ENCODE data around the gene SMARCAD1.
"Not testable (repeated sequence)": the region's sequence is repeated elsewhere in the genome, so short reads cannot be mapped to it uniquely, and the experiment has no call there.

Gene SMARCAD1

DNA sequence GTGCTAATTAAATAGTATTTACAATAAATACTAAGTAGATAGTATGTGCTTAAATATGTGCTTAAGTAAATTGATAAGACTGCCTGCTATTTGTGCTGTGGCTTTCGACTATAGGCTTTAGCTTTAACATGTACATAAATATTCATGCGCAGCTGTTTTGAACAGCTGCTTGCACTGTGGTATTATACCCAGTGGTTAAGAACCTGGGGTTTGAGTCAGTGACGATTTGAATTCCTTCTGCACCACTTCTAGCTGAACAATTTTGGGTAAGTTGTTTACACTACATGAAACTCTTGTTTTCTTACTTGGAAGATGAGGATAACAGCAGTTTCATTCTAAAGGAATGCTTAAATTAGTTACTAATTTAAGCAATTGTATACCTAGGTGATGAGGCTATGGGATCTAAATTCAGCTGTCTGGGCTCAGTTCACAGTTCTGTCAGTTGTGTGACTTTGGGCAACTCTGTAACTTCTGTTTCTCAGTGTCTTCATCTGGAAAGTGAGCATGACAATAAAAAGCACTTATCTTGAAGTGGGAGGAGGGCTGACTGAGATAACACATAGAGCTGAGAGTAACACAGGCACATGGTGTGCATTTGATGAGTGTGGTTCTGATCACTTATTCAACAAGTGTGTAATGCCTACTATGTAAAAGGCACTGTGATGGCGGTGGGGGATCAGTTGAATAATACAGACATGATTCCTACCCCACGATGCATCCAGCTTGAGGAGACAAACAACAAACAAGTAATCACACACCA is 98.0 kb downstream of the SMARCAD1 start:
- no peak for TF ChIP-seq CTCF (IDR thresholded peaks at IDR 0.05; ENCODE audit: poor library complexity, severe bottlenecking)
- no peaks in the 10 kb centered on the region for H3K27me3 ChIP-seq (ENCODE audit: insufficient read depth, poor library complexity, severe bottlenecking)
- H3K4me1 ChIP-seq (ENCODE audit: insufficient read depth, poor library complexity, severe bottlenecking): no peaks in the 10 kb centered on the region
- ATAC-seq (ENCODE audit: low read depth) (no peak), DNase-seq (ENCODE audit: low spot score) (no peak)
- H3K27ac ChIP-seq (ENCODE audit: poor library complexity, severe bottlenecking): no peak overlapping the region
- no peaks in the 10 kb centered on the region for H3K36me3 ChIP-seq (ENCODE audit: low read depth)
- no peaks in the 10 kb centered on the region for H3K9me3 ChIP-seq (ENCODE audit: severe bottlenecking)
- no peak overlapping the region for H3K4me3 ChIP-seq (ENCODE audit: severe bottlenecking)

DNA sequence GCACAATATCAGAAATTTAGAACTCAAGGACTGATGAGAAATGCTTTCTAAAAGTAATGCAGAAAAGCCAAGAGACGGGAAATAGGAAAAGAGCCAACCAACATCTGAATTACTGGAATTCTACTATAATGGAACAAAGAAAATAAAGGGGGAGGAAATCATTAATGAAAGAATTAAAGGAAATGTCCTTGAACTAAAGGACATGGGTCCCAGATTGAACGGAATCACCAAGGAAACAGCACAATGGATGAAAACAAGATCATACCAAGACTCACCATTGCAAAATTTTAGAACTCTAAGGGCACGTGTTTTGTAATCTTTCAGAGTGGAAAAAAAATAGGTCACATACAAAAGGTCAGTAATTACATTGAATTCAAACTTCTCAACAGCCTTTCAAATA is 99.0 kb downstream of the SMARCAD1 start:
- Histone ChIP-seq H3K4me1 (ENCODE audit: insufficient read depth, poor library complexity, severe bottlenecking) (no peaks in the 10 kb centered on the region), H3K36me3 (ENCODE audit: low read depth) (no peaks in the 10 kb centered on the region), H3K9me3 (ENCODE audit: severe bottlenecking) (no peaks in the 10 kb centered on the region), H3K4me3 (ENCODE audit: severe bottlenecking) (no peak overlapping the region), H3K27me3 (ENCODE audit: insufficient read depth, poor library complexity, severe bottlenecking) (no peaks in the 10 kb centered on the region), H3K27ac (ENCODE audit: poor library complexity, severe bottlenecking) (no peak overlapping the region)
- no peak for DNase-seq (ENCODE audit: low spot score)
- no peak for ATAC-seq (ENCODE audit: low read depth)
- no peak for TF ChIP-seq CTCF (IDR thresholded peaks at IDR 0.05; ENCODE audit: poor library complexity, severe bottlenecking)

- no peaks in the 10 kb centered on the region for H3K9me3 ChIP-seq (ENCODE audit: severe bottlenecking)
- ATAC-seq (ENCODE audit: low read depth): no peak
- H3K4me3 ChIP-seq (ENCODE audit: severe bottlenecking): no peak overlapping the region
- TF ChIP-seq CTCF (IDR thresholded peaks at IDR 0.05; ENCODE audit: poor library complexity, severe bottlenecking): no peak
- no peak overlapping the region for H3K27ac ChIP-seq (ENCODE audit: poor library complexity, severe bottlenecking)
- no peak for DNase-seq (ENCODE audit: low spot score)
- H3K36me3 ChIP-seq (ENCODE audit: low read depth): no peaks in the 10 kb centered on the region
- H3K27me3 ChIP-seq (ENCODE audit: insufficient read depth, poor library complexity, severe bottlenecking): no peaks in the 10 kb centered on the region
- no peaks in the 10 kb centered on the region for H3K4me1 ChIP-seq (ENCODE audit: insufficient read depth, poor library complexity, severe bottlenecking)
Measured at GRCh38 chr4:94307231-94307871, 99.7 kb downstream of the SMARCAD1 start.

GRCh38 chr4:94319927-94320326 is 112.3 kb downstream of the SMARCAD1 start:
- H3K4me1 ChIP-seq (ENCODE audit: insufficient read depth, poor library complexity, severe bottlenecking); H3K4me3 ChIP-seq (ENCODE audit: severe bottlenecking); ATAC-seq (ENCODE audit: low read depth); DNase-seq (ENCODE audit: low spot score); H3K36me3 ChIP-seq (ENCODE audit: low read depth); H3K27me3 ChIP-seq (ENCODE audit: insufficient read depth, poor library complexity, severe bottlenecking); H3K9me3 ChIP-seq (ENCODE audit: severe bottlenecking); H3K27ac ChIP-seq (ENCODE audit: poor library complexity, severe bottlenecking): not testable (repeated sequence)

DNA sequence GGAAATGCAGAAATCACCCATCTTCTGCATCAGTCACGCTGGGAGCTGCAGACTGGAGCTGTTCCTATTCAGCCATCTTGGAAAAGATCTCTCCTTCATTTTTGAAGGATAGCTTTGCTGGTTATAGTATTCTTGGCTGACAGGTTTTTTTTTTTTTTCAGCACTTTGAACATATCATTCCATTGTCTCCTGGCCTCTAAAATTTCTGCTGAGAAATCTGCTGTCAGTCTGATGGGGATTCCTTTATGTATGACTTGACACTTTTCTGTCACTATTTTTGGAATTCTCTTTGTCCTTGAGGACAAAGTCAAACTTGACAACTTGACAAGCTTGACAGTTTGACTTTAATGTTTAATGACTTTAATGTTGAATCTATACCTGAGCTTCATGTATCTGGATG is 118.2 kb downstream of the SMARCAD1 start:
- ATAC-seq (ENCODE audit: low read depth) (no peak), DNase-seq (ENCODE audit: low spot score) (no peak)
- no peak overlapping the region for H3K4me3 ChIP-seq (ENCODE audit: severe bottlenecking)
- peaks cover 7% of the 10 kb centered on the region for H3K9me3 ChIP-seq (ENCODE audit: severe bottlenecking)
- H3K4me1 ChIP-seq (ENCODE audit: insufficient read depth, poor library complexity, severe bottlenecking): no peaks in the 10 kb centered on the region
- H3K27ac ChIP-seq (ENCODE audit: poor library complexity, severe bottlenecking): no peak overlapping the region
- no peaks in the 10 kb centered on the region for H3K36me3 ChIP-seq (ENCODE audit: low read depth)
- no peaks in the 10 kb centered on the region for H3K27me3 ChIP-seq (ENCODE audit: insufficient read depth, poor library complexity, severe bottlenecking)
- TF ChIP-seq CTCF (IDR thresholded peaks at IDR 0.05; ENCODE audit: poor library complexity, severe bottlenecking): no peak
